Stomach (tissue), 4 donors: ENCODE results near the gene DPF1.

Experiments
- CTCF ChIP-seq, 7 experiments: fragments of 450-650 bp in 4 of 7; fragments of 200-600 bp in 3 of 7; sonication (generic) in 3 of 7; IDR thresholded peaks; one replicate each; pipeline ENCODE4 v1.5.1; 2016 to 2019; ENCODE audit warnings: antibody characterized with exemption in 7 of 7, control low read depth in 2 of 7, mild to moderate bottlenecking in 1 of 7
- POLR2A ChIP-seq, 4 donors: fragments of 450-650 bp; IDR thresholded peaks; one replicate each; pipeline ENCODE4 v1.6.1; 2016; ENCODE audit warnings: antibody characterized with exemption in 4 of 4, control low read depth in 2 of 4, mild to moderate bottlenecking in 1 of 4, moderate library complexity in 1 of 4

- TF ChIP-seq CTCF (IDR thresholded peaks at IDR 0.05): no peak
- no peak for TF ChIP-seq POLR2A (IDR thresholded peaks at IDR 0.05)
These were observed 28.8 kb downstream of the DPF1 start for GRCh38 chr19:38195237-38195636.
